GM12875 (cell line): ENCODE measurements around the gene NCAPD3.
A peak's percentile ranks its signal among the peaks of the same experiment; 100 is the strongest.

Experiments used
- H3K4me3 ChIP-seq: one replicate; pipeline ENCODE4 v1.5.1; 2011; ENCODE audit warnings: low read depth, low read length, control low read depth
- CTCF ChIP-seq: IDR thresholded peaks from 2 replicates; pipeline ENCODE4 v1.5.1; 2011; ENCODE audit warnings: low read depth, mild to moderate bottlenecking, control low read depth, inconsistent platforms, low read length, moderate library complexity, borderline replicate concordance; ENCODE audit not compliant: insufficient read depth

NCAPD3 gene, protein sequence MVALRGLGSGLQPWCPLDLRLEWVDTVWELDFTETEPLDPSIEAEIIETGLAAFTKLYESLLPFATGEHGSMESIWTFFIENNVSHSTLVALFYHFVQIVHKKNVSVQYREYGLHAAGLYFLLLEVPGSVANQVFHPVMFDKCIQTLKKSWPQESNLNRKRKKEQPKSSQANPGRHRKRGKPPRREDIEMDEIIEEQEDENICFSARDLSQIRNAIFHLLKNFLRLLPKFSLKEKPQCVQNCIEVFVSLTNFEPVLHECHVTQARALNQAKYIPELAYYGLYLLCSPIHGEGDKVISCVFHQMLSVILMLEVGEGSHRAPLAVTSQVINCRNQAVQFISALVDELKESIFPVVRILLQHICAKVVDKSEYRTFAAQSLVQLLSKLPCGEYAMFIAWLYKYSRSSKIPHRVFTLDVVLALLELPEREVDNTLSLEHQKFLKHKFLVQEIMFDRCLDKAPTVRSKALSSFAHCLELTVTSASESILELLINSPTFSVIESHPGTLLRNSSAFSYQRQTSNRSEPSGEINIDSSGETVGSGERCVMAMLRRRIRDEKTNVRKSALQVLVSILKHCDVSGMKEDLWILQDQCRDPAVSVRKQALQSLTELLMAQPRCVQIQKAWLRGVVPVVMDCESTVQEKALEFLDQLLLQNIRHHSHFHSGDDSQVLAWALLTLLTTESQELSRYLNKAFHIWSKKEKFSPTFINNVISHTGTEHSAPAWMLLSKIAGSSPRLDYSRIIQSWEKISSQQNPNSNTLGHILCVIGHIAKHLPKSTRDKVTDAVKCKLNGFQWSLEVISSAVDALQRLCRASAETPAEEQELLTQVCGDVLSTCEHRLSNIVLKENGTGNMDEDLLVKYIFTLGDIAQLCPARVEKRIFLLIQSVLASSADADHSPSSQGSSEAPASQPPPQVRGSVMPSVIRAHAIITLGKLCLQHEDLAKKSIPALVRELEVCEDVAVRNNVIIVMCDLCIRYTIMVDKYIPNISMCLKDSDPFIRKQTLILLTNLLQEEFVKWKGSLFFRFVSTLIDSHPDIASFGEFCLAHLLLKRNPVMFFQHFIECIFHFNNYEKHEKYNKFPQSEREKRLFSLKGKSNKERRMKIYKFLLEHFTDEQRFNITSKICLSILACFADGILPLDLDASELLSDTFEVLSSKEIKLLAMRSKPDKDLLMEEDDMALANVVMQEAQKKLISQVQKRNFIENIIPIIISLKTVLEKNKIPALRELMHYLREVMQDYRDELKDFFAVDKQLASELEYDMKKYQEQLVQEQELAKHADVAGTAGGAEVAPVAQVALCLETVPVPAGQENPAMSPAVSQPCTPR (N-terminal part only)

GRCh38 chr11:134223836-134224709 lies at the start of gene NCAPD3, which contains the start of gene VPS26B:
Gene NCAPD3 (minus strand): TSS chr11:134223967. CDS start chr11:134223926, 41 bp downstream.
Gene VPS26B (plus strand): TSS chr11:134224671. CDS start chr11:134225123, 452 bp downstream.
- TF ChIP-seq CTCF, result no peak
- H3K4me3 ChIP-seq, result peak within 1 kb of the TSS; percentile 82

GRCh38 chr11:134273317-134273712 lies 49.5 kb upstream of the NCAPD3 start:
- TF ChIP-seq CTCF, result no peak
- H3K4me3 ChIP-seq, result no peak overlapping the region

DNA sequence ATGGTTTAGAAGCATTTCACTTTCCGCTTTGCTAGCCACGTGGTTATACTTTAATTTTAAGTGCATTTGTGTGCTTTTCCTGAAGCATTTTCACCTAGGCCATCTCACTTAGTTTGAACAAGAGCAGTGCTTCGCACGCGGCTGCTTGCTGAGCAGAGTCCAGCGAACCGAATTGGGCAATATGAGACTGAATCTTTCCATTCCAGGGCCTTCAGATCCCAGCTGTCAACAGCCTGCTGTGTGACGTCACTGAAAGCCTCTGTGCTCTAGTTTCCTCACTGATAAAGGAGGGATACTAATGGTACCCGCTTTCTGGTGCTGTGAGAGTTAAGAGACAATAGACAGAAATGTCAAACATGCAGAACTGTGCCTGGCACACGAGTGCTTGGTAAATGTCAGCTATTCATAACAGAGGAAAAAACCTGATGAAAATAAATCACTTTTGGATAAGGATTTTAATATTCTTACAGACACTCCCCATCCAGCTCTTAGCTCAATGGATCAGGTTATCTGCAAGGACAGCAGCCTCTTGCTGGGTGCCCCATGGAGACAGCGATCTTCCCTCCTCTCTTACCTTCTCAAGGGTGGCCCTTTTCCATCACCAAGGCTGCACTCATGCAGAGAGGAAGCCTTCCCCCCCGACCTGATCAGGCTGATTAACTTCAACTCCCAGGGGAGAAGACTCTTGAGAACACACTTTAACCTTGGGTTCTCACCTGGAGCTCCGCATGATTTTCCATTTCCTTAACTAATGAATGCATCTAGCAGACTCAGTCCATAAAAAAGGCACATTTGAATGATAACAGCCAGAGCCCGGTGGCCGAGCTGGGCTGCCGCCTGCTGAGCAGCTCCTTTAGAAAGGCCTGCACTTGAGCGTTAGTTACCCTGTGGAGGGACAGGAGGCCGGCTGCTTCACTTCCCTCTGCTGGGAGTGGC lies 48.9 kb upstream of the NCAPD3 start:
- H3K4me3 ChIP-seq, result no peak overlapping the region
- no peak for TF ChIP-seq CTCF

DNA sequence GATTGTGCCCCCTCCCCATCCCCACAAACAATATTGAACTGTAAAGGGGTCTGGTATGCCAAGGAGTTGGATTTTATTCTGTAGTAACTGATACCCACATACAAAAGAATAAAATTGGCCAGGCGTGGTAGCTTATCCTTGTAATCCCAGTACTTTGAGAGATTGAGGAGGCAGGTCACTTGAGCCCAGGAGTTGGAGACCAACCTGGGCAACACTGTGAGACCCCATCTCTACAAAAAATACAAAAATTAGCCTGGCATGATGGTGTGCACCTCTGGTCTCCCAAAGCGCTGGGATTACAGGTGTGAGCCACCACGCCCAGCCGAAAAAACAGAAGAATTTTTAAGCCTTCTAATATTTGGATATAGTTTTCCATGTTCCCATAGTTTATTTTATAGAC lies 48.2 kb upstream of the NCAPD3 start:
- no peak for TF ChIP-seq CTCF
- no peak overlapping the region for H3K4me3 ChIP-seq

GRCh38 chr11:134270250-134270714 lies 46.5 kb upstream of the NCAPD3 start:
- no peak overlapping the region for H3K4me3 ChIP-seq
- TF ChIP-seq CTCF, result peak; percentile 13; the same call in 1 of the 2 replicates
